ENCODE results near the gene MTA3.

DNA sequence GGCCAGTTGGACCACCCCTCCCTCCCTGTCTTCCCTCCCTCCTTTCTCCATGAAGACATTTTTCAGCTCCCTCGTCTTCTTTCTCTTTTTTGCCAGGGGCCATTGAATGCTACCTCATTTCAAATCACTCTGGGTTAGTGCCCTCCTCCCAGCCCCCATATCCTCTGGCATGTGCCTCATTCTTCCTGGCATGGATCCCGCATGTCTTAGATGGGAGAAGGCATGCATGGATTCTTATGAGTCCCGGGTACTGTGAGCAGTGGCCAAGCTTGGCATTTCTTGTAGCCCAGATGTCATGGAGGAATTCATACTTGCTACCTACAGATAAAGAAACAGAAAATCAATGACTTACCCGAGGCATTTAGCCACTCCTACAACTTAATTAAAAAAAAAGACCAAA is 232.9 kb downstream of the MTA3 start:
- TF ChIP-seq POLR2A (IDR thresholded peaks at IDR 0.05) (no peak), CTCF (IDR thresholded peaks at IDR 0.05) (no peak)

Measured in breast epithelium (tissue), 3 donors.